Hepatocyte (in vitro differentiated cells): ENCODE results near the gene STPG3. TPM values are rescaled to one million over a fixed set of nuclear protein-coding genes. Genes with fewer than 3 reads are reported as not detected.

Source experiments
- DNase-seq: peaks from one replicate; pipeline ENCODE4 v3.0.0-alpha.2; 2016; ENCODE audit warnings: low spot score
- H2AFZ ChIP-seq: fragments of 200-600 bp; sonication (generic); 2 replicates; pipeline ENCODE4 v1.6.0; 2016; ENCODE audit warnings: antibody characterized with exemption, mild to moderate bottlenecking
- H3K27ac ChIP-seq: fragments of 200-600 bp; sonication (generic); 2 replicates; pipeline ENCODE4 v1.5.1; 2016; ENCODE audit warnings: mild to moderate bottlenecking
- H3K27me3 ChIP-seq: fragments of 200-600 bp; sonication (generic); 2 replicates; pipeline ENCODE4 v1.6.1; 2016
- H3K36me3 ChIP-seq: fragments of 200-600 bp; sonication (generic); replicated peaks from 2 replicates; pipeline ENCODE4 v1.5.1; 2016; ENCODE audit warnings: low read depth; ENCODE audit not compliant: insufficient read depth
- H3K4me1 ChIP-seq: fragments of 200-600 bp; sonication (generic); 2 replicates; pipeline ENCODE4 v1.5.1; 2016; ENCODE audit warnings: mild to moderate bottlenecking, moderate library complexity; ENCODE audit not compliant: insufficient read depth
- H3K4me2 ChIP-seq: fragments of 200-600 bp; sonication (generic); 2 replicates; pipeline ENCODE4 v1.6.0; 2016
- H3K4me3 ChIP-seq: fragments of 200-600 bp; sonication (generic); 2 replicates; pipeline ENCODE4 v1.5.1; 2016; ENCODE audit warnings: mild to moderate bottlenecking
- H3K79me2 ChIP-seq: fragments of 200-600 bp; sonication (generic); 2 replicates; pipeline ENCODE4 v1.6.0; 2017; ENCODE audit warnings: mild to moderate bottlenecking
- H3K9me2 ChIP-seq: fragments of 200-600 bp; sonication (generic); replicated peaks from 2 replicates; pipeline ENCODE4 v1.6.0; 2017; ENCODE audit warnings: mild to moderate bottlenecking; ENCODE audit not compliant: insufficient read depth
- H3K9me3 ChIP-seq: fragments of 200-600 bp; sonication (generic); 2 replicates; pipeline ENCODE4 v1.5.1; 2016; ENCODE audit warnings: low read depth, mild to moderate bottlenecking
- H4K20me1 ChIP-seq: fragments of 200-600 bp; sonication (generic); 2 replicates; pipeline ENCODE4 v1.6.0; 2016; ENCODE audit warnings: mild to moderate bottlenecking; ENCODE audit not compliant: insufficient read depth, poor library complexity, severe bottlenecking
- EZH2 ChIP-seq: fragments of 200-600 bp; sonication (generic); IDR thresholded peaks from 2 replicates; pipeline ENCODE4 v1.6.1; 2016; ENCODE audit warnings: antibody characterized with exemption, mild to moderate bottlenecking, borderline replicate concordance
- EZH2phosphoT487 ChIP-seq: fragments of 200-600 bp; sonication (generic); IDR thresholded peaks from one replicate; pipeline ENCODE4 v1.6.1; 2018; ENCODE audit warnings: antibody characterized with exemption, mild to moderate bottlenecking, low read depth, moderate library complexity; ENCODE audit not compliant: unreplicated experiment, severe bottlenecking
- WGBS: methylation state at CpG from one replicate; pipeline ENCODE4 v1.1.6; 2016; ENCODE audit warnings: low lambda C conversion rate; ENCODE audit errors: missing lambda C conversion rate; 5-methylcytosine and 5-hydroxymethylcytosine counted together
- polyA plus RNA-seq: library from polyadenylated mRNA; unstranded; fragments of >200 nt; fragmentation: Nextera tagmentation; extraction: Ambion mirVana; gene quantifications from 2 replicates; pipeline ENCODE4 v1.2.1, GENCODE V29; 2016
- total RNA-seq: library from RNA; depleted of rRNA; stranded (reverse); fragments of >200 nt; gene quantifications from 2 replicates; pipeline ENCODE4 v1.2.3, GENCODE V29; 2014
- TF ChIP-seq, protein P1 (sequence below): fragments of 200-600 bp; sonication (generic); IDR thresholded peaks from 2 replicates; pipeline ENCODE4 v1.5.1; 2016; ENCODE audit warnings: antibody characterized with exemption, mild to moderate bottlenecking; ENCODE audit not compliant: poor library complexity

STPG3 gene
- total and polyA plus RNA-seq, 2 experiments from 2014 or later = 1.5 TPM; not detected in 1

DNA sequence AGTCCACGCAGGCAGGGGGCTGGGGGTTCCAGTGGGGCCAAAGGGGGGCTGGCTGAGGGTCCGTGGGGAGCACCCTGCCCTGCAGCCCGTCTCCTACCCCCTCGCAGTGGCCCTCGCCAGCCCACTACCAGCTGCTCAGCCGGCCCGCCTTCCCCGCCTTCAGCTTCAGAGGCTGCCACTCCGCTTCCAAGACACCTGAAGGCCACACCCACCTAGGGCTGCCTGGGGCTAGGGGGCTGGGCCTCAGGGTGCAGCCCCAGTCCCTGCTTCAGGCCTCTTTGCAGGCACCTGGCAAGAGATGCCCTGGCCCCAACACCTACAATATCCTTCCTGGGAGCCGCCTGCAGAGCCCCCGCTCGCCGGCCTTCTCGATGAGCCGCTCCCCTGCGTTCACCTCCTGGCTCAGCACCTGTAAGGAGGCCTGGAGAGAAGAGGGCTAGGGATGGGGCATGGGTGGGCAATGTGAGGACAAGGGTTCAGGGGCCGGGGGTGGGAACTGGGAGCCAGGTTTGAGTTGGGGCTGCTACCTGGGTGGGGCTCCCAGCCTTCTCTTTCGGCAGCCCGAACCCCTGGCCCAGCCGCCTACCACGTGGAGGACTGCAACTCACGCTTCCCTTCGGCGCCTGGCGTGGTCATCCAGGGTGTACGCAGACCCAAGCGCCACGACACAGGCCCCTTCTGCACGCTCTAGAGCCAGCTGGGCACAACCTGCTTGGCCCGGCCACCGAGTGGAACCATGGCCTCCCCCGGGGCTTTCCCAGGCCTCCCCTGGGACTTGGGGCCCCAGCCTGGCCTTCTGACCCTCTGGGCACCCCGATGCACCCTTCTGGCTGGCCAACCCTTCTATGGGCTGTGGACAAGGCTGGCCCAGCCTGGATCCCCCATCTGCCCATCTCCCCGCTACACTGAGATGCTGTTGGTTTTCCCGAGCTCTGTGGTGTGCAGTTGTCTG is 1.7 kb downstream of the STPG3 start:
- H3K9me2 ChIP-seq = no peaks in the 10 kb centered on the region
- H3K9me3 ChIP-seq = no peaks in the 10 kb centered on the region
- no peak overlapping the region for H3K4me3 ChIP-seq
- DNase-seq = peak; percentile 68
- TF ChIP-seq EZH2 (no peak), EZH2phosphoT487 (no peak)
- TF ChIP-seq, protein P1, sequence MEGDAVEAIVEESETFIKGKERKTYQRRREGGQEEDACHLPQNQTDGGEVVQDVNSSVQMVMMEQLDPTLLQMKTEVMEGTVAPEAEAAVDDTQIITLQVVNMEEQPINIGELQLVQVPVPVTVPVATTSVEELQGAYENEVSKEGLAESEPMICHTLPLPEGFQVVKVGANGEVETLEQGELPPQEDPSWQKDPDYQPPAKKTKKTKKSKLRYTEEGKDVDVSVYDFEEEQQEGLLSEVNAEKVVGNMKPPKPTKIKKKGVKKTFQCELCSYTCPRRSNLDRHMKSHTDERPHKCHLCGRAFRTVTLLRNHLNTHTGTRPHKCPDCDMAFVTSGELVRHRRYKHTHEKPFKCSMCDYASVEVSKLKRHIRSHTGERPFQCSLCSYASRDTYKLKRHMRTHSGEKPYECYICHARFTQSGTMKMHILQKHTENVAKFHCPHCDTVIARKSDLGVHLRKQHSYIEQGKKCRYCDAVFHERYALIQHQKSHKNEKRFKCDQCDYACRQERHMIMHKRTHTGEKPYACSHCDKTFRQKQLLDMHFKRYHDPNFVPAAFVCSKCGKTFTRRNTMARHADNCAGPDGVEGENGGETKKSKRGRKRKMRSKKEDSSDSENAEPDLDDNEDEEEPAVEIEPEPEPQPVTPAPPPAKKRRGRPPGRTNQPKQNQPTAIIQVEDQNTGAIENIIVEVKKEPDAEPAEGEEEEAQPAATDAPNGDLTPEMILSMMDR = no peak
- no peak overlapping the region for H2AFZ ChIP-seq
- peaks cover 15% of the 10 kb centered on the region for H3K4me1 ChIP-seq
- no peaks in the 10 kb centered on the region for H3K36me3 ChIP-seq
- no peaks in the 10 kb centered on the region for H3K27me3 ChIP-seq
- no peak overlapping the region for H3K27ac ChIP-seq
- H3K79me2 ChIP-seq = peaks cover 20% of the 10 kb centered on the region
- H4K20me1 ChIP-seq = peaks cover 7% of the 10 kb centered on the region
- WGBS = 85% methylated on average over 25 of the region's 35 CpGs
- H3K4me2 ChIP-seq = peak overlapping the region; percentile 98

DNA sequence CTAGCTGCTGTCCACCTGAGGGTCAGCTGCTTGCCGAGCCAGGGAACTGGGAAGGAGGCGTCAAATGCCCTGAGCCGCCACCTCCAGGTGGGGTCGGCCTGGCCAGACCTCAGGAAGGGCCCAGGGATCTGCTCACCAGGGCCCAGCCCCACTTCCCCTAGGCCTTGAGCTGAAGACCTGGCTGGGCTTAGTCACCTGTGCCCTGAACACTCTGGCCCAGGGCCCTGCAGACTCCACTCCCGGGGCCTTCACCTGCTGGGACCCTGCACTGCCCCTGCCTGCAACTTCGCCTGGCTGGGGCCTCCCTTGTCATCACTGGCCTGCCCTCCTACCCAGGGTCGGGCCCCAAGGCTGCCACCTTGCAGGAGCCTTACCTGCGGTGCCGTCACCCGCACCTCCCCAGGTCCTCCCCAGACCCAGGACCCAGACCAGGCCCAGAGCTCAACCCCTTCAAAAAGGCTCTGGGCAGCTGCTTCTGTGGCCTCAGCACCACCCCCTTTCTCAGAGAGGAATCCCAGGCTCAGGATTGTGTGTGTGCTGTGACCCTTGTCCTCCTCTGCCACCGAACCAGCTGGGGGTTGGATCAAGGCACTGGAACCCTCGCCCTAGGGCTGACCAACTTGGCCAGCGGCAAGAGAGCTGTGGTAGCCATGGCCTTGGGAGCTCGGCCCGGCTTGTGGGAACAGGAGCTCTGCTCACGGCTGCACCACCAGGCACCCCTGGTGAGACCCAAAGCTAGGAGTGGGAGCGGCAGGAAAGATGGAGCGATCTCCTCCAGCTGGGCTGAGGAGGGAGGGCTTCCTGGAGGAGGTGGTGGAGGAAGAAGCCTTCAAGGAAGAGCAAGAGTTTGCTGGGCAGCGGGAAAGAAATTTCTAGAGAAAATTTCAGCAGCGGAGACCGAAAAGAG is 2.9 kb downstream of the STPG3 start:
- WGBS = 52% methylated on average over 18 of the region's 21 CpGs
- Histone ChIP-seq H3K9me2 (no peaks in the 10 kb centered on the region), H3K4me2 (peak overlapping the region; percentile 98), H3K9me3 (no peaks in the 10 kb centered on the region), H3K27ac (peak overlapping the region; percentile 36), H3K4me3 (peak overlapping the region; percentile 43), H3K4me1 (peaks cover 15% of the 10 kb centered on the region), H3K36me3 (no peaks in the 10 kb centered on the region), H3K79me2 (peaks cover 20% of the 10 kb centered on the region), H2AFZ (peak overlapping the region; percentile 71), H4K20me1 (peaks cover 7% of the 10 kb centered on the region), H3K27me3 (no peaks in the 10 kb centered on the region)
- TF ChIP-seq EZH2phosphoT487 = no peak
- TF ChIP-seq EZH2 = no peak
- TF ChIP-seq, protein P1 = no peak
- no peak for DNase-seq

DNA sequence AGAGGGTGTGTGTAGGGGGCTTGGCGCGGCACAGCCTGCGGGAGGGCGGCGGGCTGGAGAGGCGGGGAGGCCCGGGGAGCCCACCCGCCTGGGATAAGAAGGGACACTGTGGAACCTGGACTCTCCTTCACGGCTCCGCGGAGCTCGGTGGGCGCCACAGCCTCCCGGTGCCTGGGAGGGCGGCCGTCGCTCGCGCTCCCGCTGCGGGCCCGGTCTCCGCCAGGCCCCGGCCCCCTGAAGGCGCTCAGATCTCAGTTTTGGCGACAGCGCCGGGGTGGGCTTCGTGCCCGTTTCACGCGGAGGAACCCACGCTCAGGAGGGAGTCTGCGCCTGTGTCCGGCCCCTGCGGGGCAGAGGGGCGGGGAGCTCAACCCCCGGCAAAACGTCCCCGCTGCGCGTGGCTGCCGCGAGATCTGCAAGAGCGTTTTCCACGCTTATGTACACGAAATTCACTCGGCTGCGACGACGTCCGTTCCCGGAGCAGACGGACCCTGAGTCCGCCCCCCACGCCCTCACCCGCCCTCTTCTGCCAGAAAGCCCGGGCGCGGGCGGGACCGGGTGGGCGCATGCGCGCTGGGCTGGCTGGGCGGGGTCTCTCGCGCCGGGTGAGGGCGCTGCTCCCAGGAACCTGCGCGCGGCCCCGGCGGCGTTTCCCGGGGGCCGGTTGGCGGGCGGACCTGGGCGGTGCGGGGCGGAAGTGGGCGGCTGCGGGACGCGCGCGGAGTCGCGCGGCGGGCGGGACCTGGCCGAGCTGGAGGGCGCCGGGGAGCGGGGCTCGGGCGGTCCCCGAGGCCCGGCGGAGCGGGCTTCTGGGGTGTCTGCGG is 3.8 kb downstream of the STPG3 start, which contains the start of gene NELFB:
NELFB (plus strand) TSS at position 704 of the 824 bp plus-strand sequence.
- no peak for TF ChIP-seq EZH2
- no peak for TF ChIP-seq EZH2phosphoT487
- TF ChIP-seq, protein P1 = no peak
- Histone ChIP-seq H3K9me3 (no peaks in the 10 kb centered on the region), H3K4me1 (peaks cover 15% of the 10 kb centered on the region), H3K4me2 (peak within 1 kb of the TSS; percentile 98), H3K36me3 (no peaks in the 10 kb centered on the region), H3K79me2 (peaks cover 20% of the 10 kb centered on the region), H4K20me1 (peaks cover 7% of the 10 kb centered on the region), H3K9me2 (no peaks in the 10 kb centered on the region), H2AFZ (peak within 1 kb of the TSS; percentile 78), H3K27me3 (no peaks in the 10 kb centered on the region), H3K4me3 (peak within 1 kb of the TSS; percentile 80), H3K27ac (peak within 1 kb of the TSS; percentile 52)
- DNase-seq = peak; percentile 95
- WGBS = 0% methylated on average over 18 of the region's 105 CpGs
